ACC112 (cell line): ENCODE data around the gene PDIA6.

ENCODE experiments used
- H2AFZ ChIP-seq: fragments of 200-600 bp; sonication (generic); one replicate; pipeline ENCODE4 v1.6.0; 2017; ENCODE audit warnings: antibody characterized with exemption, low read length; ENCODE audit not compliant: unreplicated experiment
- H3K27ac ChIP-seq: fragments of 200-600 bp; sonication (generic); 2 replicates; pipeline ENCODE4 v1.5.1; 2014; ENCODE audit warnings: low read depth, mild to moderate bottlenecking, antibody characterized with exemption, low read length, moderate library complexity
- H3K27me3 ChIP-seq: fragments of 200-600 bp; sonication (generic); 2 replicates; pipeline ENCODE4 v1.6.1; 2014; ENCODE audit warnings: mild to moderate bottlenecking, antibody characterized with exemption, low read length, moderate library complexity, mixed read lengths; ENCODE audit not compliant: insufficient read depth
- H3K36me3 ChIP-seq: fragments of 200-600 bp; sonication (generic); 2 replicates; pipeline ENCODE4 v1.6.1; 2016; ENCODE audit warnings: mild to moderate bottlenecking, antibody characterized with exemption, low read length, moderate library complexity, mixed read lengths; ENCODE audit not compliant: insufficient read depth
- H3K4me1 ChIP-seq: fragments of 200-600 bp; sonication (generic); one replicate; pipeline ENCODE4 v1.6.1; 2016; ENCODE audit warnings: low read length, mixed read lengths; ENCODE audit not compliant: insufficient read depth, unreplicated experiment, control insufficient read depth
- H3K4me3 ChIP-seq: fragments of 200-600 bp; sonication (generic); 2 replicates; pipeline ENCODE4 v1.5.1; 2014; ENCODE audit warnings: mild to moderate bottlenecking, low read depth, low read length
- H3K79me2 ChIP-seq: fragments of 200-600 bp; sonication (generic); one replicate; pipeline ENCODE4 v1.6.0; 2016; ENCODE audit warnings: low read length; ENCODE audit not compliant: control insufficient read depth, unreplicated experiment, insufficient read depth

Gene PDIA6

GRCh38 chr2:10832203-10832936, 19.8 kb upstream of the PDIA6 start:
- Histone ChIP-seq H3K27ac (no peak overlapping the region), H3K27me3 (peaks cover 49% of the 10 kb centered on the region), H3K4me3 (no peak overlapping the region), H2AFZ (no peak overlapping the region), H3K4me1 (no peaks in the 10 kb centered on the region), H3K36me3 (no peaks in the 10 kb centered on the region), H3K79me2 (no peaks in the 10 kb centered on the region)

- no peak overlapping the region for H3K27ac ChIP-seq
- no peaks in the 10 kb centered on the region for H3K4me1 ChIP-seq
- no peak overlapping the region for H2AFZ ChIP-seq
- H3K4me3 ChIP-seq: no peak overlapping the region
- no peaks in the 10 kb centered on the region for H3K36me3 ChIP-seq
- H3K27me3 ChIP-seq: peaks cover 50% of the 10 kb centered on the region
- no peaks in the 10 kb centered on the region for H3K79me2 ChIP-seq
These were observed 18.9 kb upstream of the PDIA6 start for GRCh38 chr2:10831400-10831985.

- Histone ChIP-seq H3K79me2 (no peaks in the 10 kb centered on the region), H3K4me1 (no peaks in the 10 kb centered on the region), H2AFZ (no peak overlapping the region), H3K27me3 (peaks cover 55% of the 10 kb centered on the region), H3K4me3 (no peak overlapping the region), H3K27ac (no peak overlapping the region), H3K36me3 (no peaks in the 10 kb centered on the region)
These were observed 18.2 kb upstream of the PDIA6 start for GRCh38 chr2:10830641-10831399.

GRCh38 chr2:10830203-10830602, 17.6 kb upstream of the PDIA6 start:
- Histone ChIP-seq H3K27ac (no peak overlapping the region), H2AFZ (no peak overlapping the region), H3K79me2 (no peaks in the 10 kb centered on the region), H3K36me3 (no peaks in the 10 kb centered on the region), H3K4me1 (no peaks in the 10 kb centered on the region), H3K4me3 (no peak overlapping the region), H3K27me3 (peaks cover 61% of the 10 kb centered on the region)

- Histone ChIP-seq H3K79me2 (no peaks in the 10 kb centered on the region), H3K36me3 (no peaks in the 10 kb centered on the region), H3K27ac (no peak overlapping the region), H3K4me1 (no peaks in the 10 kb centered on the region), H2AFZ (no peak overlapping the region), H3K4me3 (no peak overlapping the region), H3K27me3 (peaks cover 70% of the 10 kb centered on the region)
These were observed 16.7 kb upstream of the PDIA6 start for GRCh38 chr2:10829299-10829698.

GRCh38 chr2:10828346-10828745, 15.8 kb upstream of the PDIA6 start:
- peaks cover 79% of the 10 kb centered on the region for H3K27me3 ChIP-seq
- H2AFZ ChIP-seq: no peak overlapping the region
- no peaks in the 10 kb centered on the region for H3K36me3 ChIP-seq
- H3K79me2 ChIP-seq: no peaks in the 10 kb centered on the region
- H3K27ac ChIP-seq: no peak overlapping the region
- H3K4me1 ChIP-seq: no peaks in the 10 kb centered on the region
- H3K4me3 ChIP-seq: no peak overlapping the region

GRCh38 chr2:10826625-10827024, 14.0 kb upstream of the PDIA6 start:
- Histone ChIP-seq H3K27ac (no peak overlapping the region), H3K27me3 (peaks cover 82% of the 10 kb centered on the region), H3K4me3 (no peak overlapping the region), H3K36me3 (no peaks in the 10 kb centered on the region), H2AFZ (no peak overlapping the region), H3K4me1 (no peaks in the 10 kb centered on the region), H3K79me2 (no peaks in the 10 kb centered on the region)

GRCh38 chr2:10826026-10826425, 13.4 kb upstream of the PDIA6 start:
- no peaks in the 10 kb centered on the region for H3K79me2 ChIP-seq
- no peak overlapping the region for H3K4me3 ChIP-seq
- H3K27ac ChIP-seq: no peak overlapping the region
- H2AFZ ChIP-seq: no peak overlapping the region
- H3K27me3 ChIP-seq: peaks cover 82% of the 10 kb centered on the region
- H3K4me1 ChIP-seq: no peaks in the 10 kb centered on the region
- H3K36me3 ChIP-seq: no peaks in the 10 kb centered on the region

GRCh38 chr2:10824191-10824590, 11.6 kb upstream of the PDIA6 start:
- Histone ChIP-seq H3K4me3 (no peak overlapping the region), H3K27me3 (peaks cover 82% of the 10 kb centered on the region), H3K4me1 (no peaks in the 10 kb centered on the region), H3K79me2 (no peaks in the 10 kb centered on the region), H3K36me3 (no peaks in the 10 kb centered on the region), H3K27ac (no peak overlapping the region), H2AFZ (no peak overlapping the region)

GRCh38 chr2:10820978-10821695, 8.6 kb upstream of the PDIA6 start:
- Histone ChIP-seq H3K36me3 (no peaks in the 10 kb centered on the region), H3K27ac (no peak overlapping the region), H3K27me3 (peaks cover 67% of the 10 kb centered on the region), H3K4me1 (no peaks in the 10 kb centered on the region), H3K79me2 (no peaks in the 10 kb centered on the region), H2AFZ (no peak overlapping the region), H3K4me3 (no peak overlapping the region)
